Naive thymus-derived CD4-positive, alpha-beta T cell (primary cell): ENCODE measurements around the gene NBDY. TPM values are rescaled to one million over a fixed set of nuclear protein-coding genes. Genes with fewer than 3 reads are reported as not detected.
A peak's percentile ranks its signal among the peaks of the same experiment; 100 is the strongest.
"Not testable (repeated sequence)": the region's sequence is repeated elsewhere in the genome, so short reads cannot be mapped to it uniquely, and the experiment has no call there.

Source experiments
- ATAC-seq: fragments of 150-1000 bp; cut with Tn5 transposase; 2 replicates; pipeline ENCODE4 v1.10.0; 2021; ENCODE audit warnings: mild to moderate bottlenecking, moderate library complexity
- CTCF ChIA-PET: fragments of 350-600 bp; sonication (Branson Sonifier 250); formaldehyde crosslinking; loops from one replicate; lab custom pipeline; 2021; ENCODE audit warnings: antibody characterized with exemption; lab: Charles Lee
- POLR2A ChIA-PET: fragments of 350-600 bp; sonication (Branson Sonifier 250); formaldehyde crosslinking; loops from one replicate; lab custom pipeline; 2021; ENCODE audit warnings: antibody characterized with exemption, inconsistent platforms; lab: Charles Lee
- DNase-seq, 9 donors: peaks; one replicate each; pipeline versions ENCODE4 v3.0.0 to v3.0.0-alpha.2; 2020 to 2022; ENCODE audit warnings: mixed read lengths in 1 of 9
- H3K27ac ChIP-seq: one replicate; pipeline ENCODE4 v1.7.0; 2013; ENCODE audit warnings: mild to moderate bottlenecking, low read depth, low read length, moderate library complexity
- H3K27me3 ChIP-seq, 2 donors: one replicate each; pipeline ENCODE4 v1.7.0; 2013; ENCODE audit warnings: low read length in 2 of 2, mild to moderate bottlenecking in 2 of 2, moderate library complexity in 2 of 2; ENCODE audit not compliant: control insufficient read depth in 2 of 2, insufficient read depth in 2 of 2
- H3K36me3 ChIP-seq, 3 experiments: 1 replicate in 2 of 3; 2 replicates in 1 of 3; pipeline ENCODE4 v1.7.0; 2013; ENCODE audit warnings: low read length in 3 of 3, mild to moderate bottlenecking in 3 of 3, moderate library complexity in 1 of 3; ENCODE audit not compliant: insufficient read depth in 3 of 3, control insufficient read depth in 2 of 3
- H3K4me1 ChIP-seq, 2 donors: one replicate each; pipeline ENCODE4 v1.7.0; 2013; ENCODE audit warnings: low read length in 2 of 2, mild to moderate bottlenecking in 2 of 2, moderate library complexity in 1 of 2; ENCODE audit not compliant: control insufficient read depth in 2 of 2, insufficient read depth in 2 of 2
- H3K4me3 ChIP-seq: 2 replicates; pipeline ENCODE4 v1.7.0; 2013; ENCODE audit warnings: mild to moderate bottlenecking, low read length
- H3K9me3 ChIP-seq, 3 experiments: 1 replicate in 2 of 3; 2 replicates in 1 of 3; pipeline ENCODE4 v1.7.0; 2013; ENCODE audit warnings: low read length in 3 of 3; ENCODE audit not compliant: control insufficient read depth in 2 of 3
- H3K27ac Mint-ChIP-seq, 9 donors: one replicate each; pipeline ENCODE4 v1.8.0; 2020 to 2022; ENCODE audit warnings: mixed read lengths in 9 of 9, mild to moderate bottlenecking in 8 of 9, moderate library complexity in 5 of 9, inconsistent platforms in 2 of 9
- H3K27me3 Mint-ChIP-seq, 5 donors: one replicate each; pipeline ENCODE4 v1.8.0; 2021 to 2022; ENCODE audit warnings: mixed read lengths in 5 of 5, mild to moderate bottlenecking in 1 of 5
- H3K36me3 Mint-ChIP-seq, 5 donors: one replicate each; pipeline ENCODE4 v1.8.0; 2020 to 2022; ENCODE audit warnings: mixed read lengths in 5 of 5, mild to moderate bottlenecking in 3 of 5, inconsistent platforms in 1 of 5
- H3K4me1 Mint-ChIP-seq, 7 donors: one replicate each; pipeline ENCODE4 v1.8.0; 2020 to 2022; ENCODE audit warnings: mixed read lengths in 7 of 7, mild to moderate bottlenecking in 3 of 7, inconsistent platforms in 1 of 7
- H3K4me3 Mint-ChIP-seq, 10 donors: one replicate each; pipeline ENCODE4 v1.8.0; 2020 to 2022; ENCODE audit warnings: mild to moderate bottlenecking in 10 of 10, mixed read lengths in 10 of 10, moderate library complexity in 6 of 10, inconsistent platforms in 2 of 10
- H3K9me3 Mint-ChIP-seq, 11 donors: one replicate each; pipeline ENCODE4 v1.8.0; 2020 to 2022; ENCODE audit warnings: mixed read lengths in 11 of 11, mild to moderate bottlenecking in 4 of 11, inconsistent platforms in 1 of 11, moderate library complexity in 1 of 11
- intact Hi-C, 2 donors: fragments of 100-400 bp; cut with micrococcal nuclease; formaldehyde crosslinking; loops; one replicate each; pipeline ENCODE4 v1.15.1; 2023
- polyA plus RNA-seq, 2 donors: library from polyadenylated mRNA; unstranded; fragments of 300-500 nt; fragmentation: Illumina TruSeq; gene quantifications; one replicate each; pipeline ENCODE4 v1.2.3, GENCODE V29; 2021
- total RNA-seq, 6 experiments: library from RNA in 5 of 6; stranded (reverse) in 5 of 6; gene quantifications; 1 replicate in 5 of 6; 2 replicates in 1 of 6; pipeline ENCODE4 v1.2.3 and lab custom pipeline; 2021 to 2026

Gene NBDY
- total RNA-seq (10 to 100 TPM; 24.9 to 45.8 (median 31.7) TPM), polyA plus RNA-seq (10 to 100 TPM; 56.5 to 91.5 TPM), total RNA-seq (lab: John Stamatoyannopoulos, UW) (14.7 reads per million, percentile 44 among the genes with 10 or more reads in this experiment)

GRCh38 chrX:56729152-56729850 lies at the start of gene NBDY:
TSS of gene NBDY (plus strand) at chrX:56729243. CDS start at chrX:56729354, 111 bp downstream.
- H3K27me3 ChIP-seq: no peaks in the 10 kb centered on the region
- intact Hi-C loops: loop anchor here (1.0 to 5.0 kb wide), 10 partner anchors 112 to 1837 kb away; partner anchors contain the start of genes KLF8 (in 1 of the 2) and RRAGB (in 1 of the 2)
- CTCF ChIA-PET: interaction anchor here (0.8 to 4.7 kb wide), 2 partner anchors 250 to 447 kb away, joined by 3 to 121 read pairs; no protein-coding TSS in a partner anchor
- POLR2A ChIA-PET: interaction anchor here (1.2 to 1.7 kb wide), 3 partner anchors 165 to 1240 kb away, joined by 3 to 6 read pairs (median 4); no protein-coding TSS in a partner anchor
- Mint-ChIP-seq H3K4me3 (peak within 1 kb of the TSS; percentile 80 to 96 (median 90)), H3K36me3 (peaks cover 0 to 2% (median 0%) of the 10 kb centered on the region in 5 donors), H3K4me1 (peaks cover 3 to 43% (median 34%) of the 10 kb centered on the region in 7 donors), H3K27me3 (no peaks in the 10 kb centered on the region), H3K27ac (peak within 1 kb of the TSS; percentile 89 to 96 (median 95)), H3K9me3 (no peaks in the 10 kb centered on the region)
- H3K36me3 ChIP-seq: no peaks in the 10 kb centered on the region
- no peaks in the 10 kb centered on the region for H3K9me3 ChIP-seq
- peak within 1 kb of the TSS; percentile 95 for H3K27ac ChIP-seq
- ATAC-seq: peak; percentile 84
- peak within 1 kb of the TSS; percentile 94 for H3K4me3 ChIP-seq
- H3K4me1 ChIP-seq: peaks cover 0 to 3% of the 10 kb centered on the region in 2 donors
- DNase-seq: peak in 7 of 9 donors; percentile 21 to 55 (median 40)

GRCh38 chrX:56704530-56704929 lies 24.5 kb upstream of the NBDY start:
- ATAC-seq: not testable (repeated sequence)

GRCh38 chrX:56726605-56727004 lies 2.4 kb upstream of the NBDY start:
- Mint-ChIP-seq H3K4me3 (peak overlapping the region in 8 of 10 donors; percentile 1 to 64 (median 19)), H3K9me3 (peaks cover 0 to 6% (median 0%) of the 10 kb centered on the region in 11 donors), H3K36me3 (peaks cover 0 to 2% (median 0%) of the 10 kb centered on the region in 5 donors), H3K27me3 (no peaks in the 10 kb centered on the region), H3K27ac (peak overlapping the region in 7 of 9 donors; percentile 19 to 80 (median 65)), H3K4me1 (peaks cover 3 to 27% (median 23%) of the 10 kb centered on the region in 7 donors)
- Histone ChIP-seq H3K9me3 (no peaks in the 10 kb centered on the region), H3K36me3 (no peaks in the 10 kb centered on the region), H3K4me3 (no peak overlapping the region), H3K27ac (no peak overlapping the region), H3K27me3 (no peaks in the 10 kb centered on the region), H3K4me1 (peaks cover 0 to 3% of the 10 kb centered on the region in 2 donors)
- ChIA-PET CTCF (interaction anchor here (0.6 to 4.7 kb wide), 6 partner anchors 252 to 489 kb away, joined by 3 to 121 read pairs (median 6); no protein-coding TSS in a partner anchor), POLR2A (interaction anchor here (1.1 to 1.3 kb wide), 2 partner anchors 162 to 445 kb away, joined by 4 read pairs; no protein-coding TSS in a partner anchor)
- DNase-seq (peak in 7 of 9 donors; percentile 42 to 67 (median 52)), ATAC-seq (peak; percentile 80)
- intact Hi-C loops: loop anchor here (1.0 to 5.0 kb wide), 10 partner anchors 109 to 1834 kb away; partner anchors contain the start of genes KLF8 (in 1 of the 2), RRAGB (in 1 of the 2) and UBQLN2 (in 1 of the 2)

More at GRCh38 chrX:56704530-56704929, 24.5 kb upstream of the NBDY start:
- H3K4me3 ChIP-seq, H3K9me3 ChIP-seq, H3K27me3 ChIP-seq, H3K27ac ChIP-seq, H3K4me1 Mint-ChIP-seq, H3K4me1 ChIP-seq, H3K4me3 Mint-ChIP-seq, H3K36me3 ChIP-seq, POLR2A ChIA-PET, DNase-seq, H3K27me3 Mint-ChIP-seq, H3K27ac Mint-ChIP-seq, CTCF ChIA-PET, intact Hi-C loops: not testable (repeated sequence)
- Mint-ChIP-seq H3K9me3 (peaks cover 0 to 52% (median 7%) of the 10 kb centered on the region in 11 donors), H3K36me3 (peaks cover 0 to 12% (median 7%) of the 10 kb centered on the region in 5 donors)

GRCh38 chrX:56727531-56727930 lies 1.5 kb upstream of the NBDY start:
- Mint-ChIP-seq H3K36me3 (no peaks in the 10 kb centered on the region), H3K4me3 (no peak overlapping the region), H3K9me3 (peaks cover 0 to 3% (median 0%) of the 10 kb centered on the region in 11 donors), H3K4me1 (peaks cover 3 to 33% (median 29%) of the 10 kb centered on the region in 7 donors), H3K27me3 (no peaks in the 10 kb centered on the region), H3K27ac (peak overlapping the region in 7 of 9 donors; percentile 37 to 96 (median 94))
- CTCF ChIA-PET: interaction anchor here (0.7 to 4.7 kb wide), 8 partner anchors 15 to 490 kb away, joined by 3 to 121 read pairs (median 6); partner anchors contain the start of gene UBQLN2
- no peaks in the 10 kb centered on the region for H3K27me3 ChIP-seq
- POLR2A ChIA-PET: interaction anchor here (0.6 to 1.3 kb wide), 5 partner anchors 163 to 1202 kb away, joined by 3 to 4 read pairs (median 3); no protein-coding TSS in a partner anchor
- peak overlapping the region; percentile 95 for H3K27ac ChIP-seq
- peaks cover 0 to 3% of the 10 kb centered on the region in 2 donors for H3K4me1 ChIP-seq
- H3K36me3 ChIP-seq: no peaks in the 10 kb centered on the region
- DNase-seq (no peak), ATAC-seq (no peak)
- intact Hi-C loops: loop anchor here (5.0 kb wide), 7 partner anchors 110 to 1835 kb away; partner anchors contain the start of genes KLF8 (in 1 of the 2) and RRAGB (in 1 of the 2)
- H3K9me3 ChIP-seq: no peaks in the 10 kb centered on the region
- no peak overlapping the region for H3K4me3 ChIP-seq

- peak overlapping the region; percentile 37 to 96 (median 87) for H3K27ac Mint-ChIP-seq
- CTCF ChIA-PET: interaction anchor here (1.4 to 4.7 kb wide), 4 partner anchors 37 to 480 kb away, joined by 5 to 121 read pairs (median 6); partner anchors contain the start of gene UBQLN2
Observed at GRCh38 chrX:56728321-56728720, 722 bp upstream of the NBDY start.

More at GRCh38 chrX:56728321-56728720, 722 bp upstream of the NBDY start:
- Mint-ChIP-seq H3K36me3 (no peaks in the 10 kb centered on the region), H3K4me1 (peaks cover 3 to 38% (median 29%) of the 10 kb centered on the region in 7 donors), H3K4me3 (peak overlapping the region in 7 of 10 donors; percentile 3 to 96 (median 90)), H3K27me3 (no peaks in the 10 kb centered on the region), H3K9me3 (peaks cover 0 to 2% (median 0%) of the 10 kb centered on the region in 11 donors)
- Histone ChIP-seq H3K36me3 (no peaks in the 10 kb centered on the region), H3K27me3 (no peaks in the 10 kb centered on the region), H3K27ac (peak overlapping the region; percentile 95), H3K9me3 (no peaks in the 10 kb centered on the region), H3K4me1 (peaks cover 0 to 3% of the 10 kb centered on the region in 2 donors), H3K4me3 (no peak overlapping the region)
- no peak for DNase-seq
- no peak for ATAC-seq
- POLR2A ChIA-PET: interaction anchor here (0.6 to 1.4 kb wide), 2 partner anchors 131 to 446 kb away, joined by 4 to 5 read pairs; no protein-coding TSS in a partner anchor
- intact Hi-C loops: loop anchor here (2.0 to 5.0 kb wide), 9 partner anchors 111 to 1836 kb away; partner anchors contain the start of genes KLF8 (in 1 of the 2) and RRAGB (in 1 of the 2)
